ENCODE results near the gene TACR1.

Gene TACR1

DNA sequence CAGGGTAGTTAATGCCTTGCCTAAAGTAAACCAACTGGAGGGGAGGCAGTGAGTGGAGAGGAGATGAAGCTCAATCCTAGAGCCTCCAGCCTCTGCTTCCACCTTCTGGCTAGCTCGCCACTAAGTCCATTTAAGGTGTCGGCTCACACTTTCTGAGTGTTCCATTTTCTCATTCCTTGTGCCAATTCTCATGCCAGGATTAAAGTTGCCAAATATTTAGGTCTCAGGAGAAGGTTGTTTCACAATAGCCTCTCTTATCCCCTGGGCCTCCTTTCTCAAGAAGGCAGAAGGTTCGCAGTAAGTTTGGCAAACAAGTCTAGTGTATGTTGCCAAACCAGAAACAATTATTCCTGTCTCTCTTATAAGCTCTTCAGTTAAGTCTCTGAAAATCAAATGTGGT, 57.2 kb downstream of the TACR1 start:
- TF ChIP-seq YY1 (IDR thresholded peaks at IDR 0.05; ENCODE audit: low read depth) (no peak), RAD21 (IDR thresholded peaks at IDR 0.05; ENCODE audit: low read depth) (no peak), NFIC (IDR thresholded peaks at IDR 0.05) (no peak), EP300 (IDR thresholded peaks at IDR 0.05; ENCODE audit: borderline replicate concordance) (no peak), EGR1 (IDR thresholded peaks at IDR 0.05) (no peak), ZBTB7A (IDR thresholded peaks at IDR 0.05; ENCODE audit: low read depth) (no peak), CEBPB (IDR thresholded peaks at IDR 0.05) (no peak), TAF1 (IDR thresholded peaks at IDR 0.05; ENCODE audit: low read depth) (no peak), CREB1 (IDR thresholded peaks at IDR 0.05; ENCODE audit: low read depth) (no peak), FOXM1 (IDR thresholded peaks at IDR 0.05; ENCODE audit: borderline replicate concordance, low read depth) (no peak), TEAD4 (IDR thresholded peaks at IDR 0.05) (no peak), TCF12 (IDR thresholded peaks at IDR 0.05; ENCODE audit: low read depth) (no peak)
- TF ChIP-seq, protein P1, sequence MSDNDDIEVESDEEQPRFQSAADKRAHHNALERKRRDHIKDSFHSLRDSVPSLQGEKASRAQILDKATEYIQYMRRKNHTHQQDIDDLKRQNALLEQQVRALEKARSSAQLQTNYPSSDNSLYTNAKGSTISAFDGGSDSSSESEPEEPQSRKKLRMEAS (IDR thresholded peaks at IDR 0.05) = no peak
- TF ChIP-seq, protein P2, sequence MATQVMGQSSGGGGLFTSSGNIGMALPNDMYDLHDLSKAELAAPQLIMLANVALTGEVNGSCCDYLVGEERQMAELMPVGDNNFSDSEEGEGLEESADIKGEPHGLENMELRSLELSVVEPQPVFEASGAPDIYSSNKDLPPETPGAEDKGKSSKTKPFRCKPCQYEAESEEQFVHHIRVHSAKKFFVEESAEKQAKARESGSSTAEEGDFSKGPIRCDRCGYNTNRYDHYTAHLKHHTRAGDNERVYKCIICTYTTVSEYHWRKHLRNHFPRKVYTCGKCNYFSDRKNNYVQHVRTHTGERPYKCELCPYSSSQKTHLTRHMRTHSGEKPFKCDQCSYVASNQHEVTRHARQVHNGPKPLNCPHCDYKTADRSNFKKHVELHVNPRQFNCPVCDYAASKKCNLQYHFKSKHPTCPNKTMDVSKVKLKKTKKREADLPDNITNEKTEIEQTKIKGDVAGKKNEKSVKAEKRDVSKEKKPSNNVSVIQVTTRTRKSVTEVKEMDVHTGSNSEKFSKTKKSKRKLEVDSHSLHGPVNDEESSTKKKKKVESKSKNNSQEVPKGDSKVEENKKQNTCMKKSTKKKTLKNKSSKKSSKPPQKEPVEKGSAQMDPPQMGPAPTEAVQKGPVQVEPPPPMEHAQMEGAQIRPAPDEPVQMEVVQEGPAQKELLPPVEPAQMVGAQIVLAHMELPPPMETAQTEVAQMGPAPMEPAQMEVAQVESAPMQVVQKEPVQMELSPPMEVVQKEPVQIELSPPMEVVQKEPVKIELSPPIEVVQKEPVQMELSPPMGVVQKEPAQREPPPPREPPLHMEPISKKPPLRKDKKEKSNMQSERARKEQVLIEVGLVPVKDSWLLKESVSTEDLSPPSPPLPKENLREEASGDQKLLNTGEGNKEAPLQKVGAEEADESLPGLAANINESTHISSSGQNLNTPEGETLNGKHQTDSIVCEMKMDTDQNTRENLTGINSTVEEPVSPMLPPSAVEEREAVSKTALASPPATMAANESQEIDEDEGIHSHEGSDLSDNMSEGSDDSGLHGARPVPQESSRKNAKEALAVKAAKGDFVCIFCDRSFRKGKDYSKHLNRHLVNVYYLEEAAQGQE (IDR thresholded peaks at IDR 0.05; ENCODE audit: low read depth) = no peak
- TF ChIP-seq, protein P3, sequence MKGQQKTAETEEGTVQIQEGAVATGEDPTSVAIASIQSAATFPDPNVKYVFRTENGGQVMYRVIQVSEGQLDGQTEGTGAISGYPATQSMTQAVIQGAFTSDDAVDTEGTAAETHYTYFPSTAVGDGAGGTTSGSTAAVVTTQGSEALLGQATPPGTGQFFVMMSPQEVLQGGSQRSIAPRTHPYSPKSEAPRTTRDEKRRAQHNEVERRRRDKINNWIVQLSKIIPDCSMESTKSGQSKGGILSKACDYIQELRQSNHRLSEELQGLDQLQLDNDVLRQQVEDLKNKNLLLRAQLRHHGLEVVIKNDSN (IDR thresholded peaks at IDR 0.05) = no peak

DNA sequence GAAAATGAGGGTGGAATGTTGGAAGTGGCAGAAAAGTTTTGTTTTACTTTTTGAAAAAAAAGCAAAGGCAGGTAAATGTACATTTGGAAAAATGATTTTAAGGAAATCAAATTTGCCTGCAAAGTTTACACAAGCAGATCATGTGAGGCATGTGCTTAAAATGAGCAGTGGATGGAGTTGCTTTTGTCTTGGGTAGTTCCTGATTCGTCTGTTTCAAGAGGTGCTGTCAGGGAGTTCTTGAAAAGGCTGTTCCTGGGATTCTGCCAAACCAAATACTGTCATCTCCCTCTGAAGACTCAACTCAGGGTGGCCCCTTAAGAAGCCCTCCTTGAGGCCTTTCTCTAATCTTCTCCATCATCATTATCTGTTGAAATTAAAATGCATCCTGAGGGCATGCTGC, 59.0 kb downstream of the TACR1 start:
- TF ChIP-seq TCF12 (IDR thresholded peaks at IDR 0.05; ENCODE audit: low read depth) (no peak), EGR1 (IDR thresholded peaks at IDR 0.05) (no peak), EP300 (IDR thresholded peaks at IDR 0.05; ENCODE audit: borderline replicate concordance) (no peak), NFIC (IDR thresholded peaks at IDR 0.05) (no peak), TAF1 (IDR thresholded peaks at IDR 0.05; ENCODE audit: low read depth) (no peak), CEBPB (IDR thresholded peaks at IDR 0.05) (no peak), FOXM1 (IDR thresholded peaks at IDR 0.05; ENCODE audit: borderline replicate concordance, low read depth) (no peak), YY1 (IDR thresholded peaks at IDR 0.05; ENCODE audit: low read depth) (no peak), RAD21 (IDR thresholded peaks at IDR 0.05; ENCODE audit: low read depth) (no peak)

DNA sequence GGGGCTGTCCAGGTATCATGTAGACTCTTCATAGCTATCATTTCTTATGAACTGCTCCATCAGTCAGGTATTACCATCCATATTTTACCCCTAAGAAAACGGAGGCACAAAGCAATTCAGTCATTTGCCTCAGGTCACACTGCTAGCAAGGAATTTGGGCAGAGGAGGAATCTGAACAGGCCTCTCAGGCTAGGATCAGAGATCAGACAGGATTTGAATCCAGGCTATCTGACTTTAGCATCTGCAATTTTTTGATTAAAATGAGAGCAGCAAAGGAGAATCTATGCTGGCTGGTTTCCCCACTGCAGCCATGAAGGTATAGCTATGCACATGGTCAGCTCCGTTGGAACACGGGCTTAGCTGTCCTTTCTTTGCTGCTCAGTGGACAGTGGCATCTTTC, 60.1 kb downstream of the TACR1 start:
- TF ChIP-seq TEAD4 (IDR thresholded peaks at IDR 0.05) = no peak
- no peak for TF ChIP-seq RAD21 (IDR thresholded peaks at IDR 0.05; ENCODE audit: low read depth)
- TF ChIP-seq CEBPB (IDR thresholded peaks at IDR 0.05) = no peak
- TF ChIP-seq FOXM1 (IDR thresholded peaks at IDR 0.05; ENCODE audit: borderline replicate concordance, low read depth) = no peak
- TF ChIP-seq YY1 (IDR thresholded peaks at IDR 0.05; ENCODE audit: low read depth) = no peak
- no peak for TF ChIP-seq EGR1 (IDR thresholded peaks at IDR 0.05)
- TF ChIP-seq NFIC (IDR thresholded peaks at IDR 0.05) = no peak
- TF ChIP-seq EP300 (IDR thresholded peaks at IDR 0.05; ENCODE audit: borderline replicate concordance) = no peak
- TF ChIP-seq, protein P3 (IDR thresholded peaks at IDR 0.05) = no peak
- TF ChIP-seq, protein P2 (IDR thresholded peaks at IDR 0.05; ENCODE audit: low read depth) = no peak
- TF ChIP-seq TCF12 (IDR thresholded peaks at IDR 0.05; ENCODE audit: low read depth) = no peak
- TF ChIP-seq, protein P1 (IDR thresholded peaks at IDR 0.05) = no peak
- no peak for TF ChIP-seq ZBTB7A (IDR thresholded peaks at IDR 0.05; ENCODE audit: low read depth)
- no peak for TF ChIP-seq CREB1 (IDR thresholded peaks at IDR 0.05; ENCODE audit: low read depth)
- no peak for TF ChIP-seq TAF1 (IDR thresholded peaks at IDR 0.05; ENCODE audit: low read depth)

DNA sequence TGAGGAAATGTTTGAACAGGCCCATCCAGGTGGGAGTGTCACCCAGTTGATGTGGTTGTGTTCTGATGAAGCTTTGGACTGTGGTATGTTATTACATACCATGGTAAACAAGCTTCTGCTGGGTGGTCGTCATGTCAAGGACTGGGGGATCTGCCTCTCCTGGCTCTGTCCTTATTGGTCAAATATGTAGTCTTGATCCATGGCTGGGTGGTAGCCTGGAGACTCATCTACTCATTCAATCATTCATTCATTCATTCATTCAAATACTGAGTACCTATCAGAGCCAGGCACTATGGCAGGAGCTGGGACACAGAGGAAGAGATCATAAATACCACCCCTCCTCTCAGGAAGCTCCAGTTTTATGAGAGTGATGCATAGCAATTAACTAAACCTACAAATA, 60.8 kb downstream of the TACR1 start:
- no peak for TF ChIP-seq TEAD4 (IDR thresholded peaks at IDR 0.05)
- TF ChIP-seq FOXM1 (IDR thresholded peaks at IDR 0.05; ENCODE audit: borderline replicate concordance, low read depth) = no peak
- TF ChIP-seq CREB1 (IDR thresholded peaks at IDR 0.05; ENCODE audit: low read depth) = no peak
- no peak for TF ChIP-seq TCF12 (IDR thresholded peaks at IDR 0.05; ENCODE audit: low read depth)
- TF ChIP-seq YY1 (IDR thresholded peaks at IDR 0.05; ENCODE audit: low read depth) = no peak
- no peak for TF ChIP-seq TAF1 (IDR thresholded peaks at IDR 0.05; ENCODE audit: low read depth)
- TF ChIP-seq EGR1 (IDR thresholded peaks at IDR 0.05) = no peak
- TF ChIP-seq, protein P2 (IDR thresholded peaks at IDR 0.05; ENCODE audit: low read depth) = no peak
